GM18873 (cell line): Measurements from ENCODE around the gene RAB11FIP5.

Experiments used
- ATAC-seq: cut with Tn5 transposase; IDR thresholded peaks from one replicate; pipeline ENCODE4 v1.9.1; 2021; ENCODE audit warnings: mild to moderate bottlenecking, moderate library complexity, moderate number of reproducible peaks; ENCODE audit not compliant: unreplicated experiment, low FRiP score

Gene RAB11FIP5

DNA sequence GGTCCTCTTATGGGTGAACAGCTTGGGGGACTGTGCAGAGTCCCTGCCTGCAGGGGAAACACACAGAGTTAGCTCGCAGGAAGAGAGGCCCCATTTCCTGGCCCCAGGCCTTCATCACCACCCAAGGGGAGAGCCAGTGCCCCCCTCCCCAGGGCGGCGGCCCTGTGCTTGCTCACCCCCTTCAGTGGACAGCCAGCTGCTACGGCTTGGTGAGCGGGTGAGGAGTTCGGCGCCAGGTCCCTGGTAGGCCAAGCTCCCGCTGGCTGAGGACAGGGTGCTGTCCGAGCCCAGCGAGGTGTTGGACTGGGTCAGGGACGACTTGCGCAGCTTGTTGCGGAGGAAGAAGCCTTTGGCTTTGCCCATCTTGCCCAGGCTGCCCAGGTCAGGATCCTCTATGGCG, 24.0 kb downstream of the RAB11FIP5 start:
- no peak for ATAC-seq

- ATAC-seq: no peak
Measured at GRCh38 chr2:73088211-73088610, 24.5 kb downstream of the RAB11FIP5 start.

GRCh38 chr2:73087311-73087710, 25.4 kb downstream of the RAB11FIP5 start:
- no peak for ATAC-seq

- peak; percentile 66 for ATAC-seq
Measured at GRCh38 chr2:73085691-73086090, 27.1 kb downstream of the RAB11FIP5 start.

GRCh38 chr2:73084971-73085370, 27.8 kb downstream of the RAB11FIP5 start:
- ATAC-seq: no peak

- ATAC-seq: no peak
Measured at GRCh38 chr2:73083886-73084800, 28.6 kb downstream of the RAB11FIP5 start.

DNA sequence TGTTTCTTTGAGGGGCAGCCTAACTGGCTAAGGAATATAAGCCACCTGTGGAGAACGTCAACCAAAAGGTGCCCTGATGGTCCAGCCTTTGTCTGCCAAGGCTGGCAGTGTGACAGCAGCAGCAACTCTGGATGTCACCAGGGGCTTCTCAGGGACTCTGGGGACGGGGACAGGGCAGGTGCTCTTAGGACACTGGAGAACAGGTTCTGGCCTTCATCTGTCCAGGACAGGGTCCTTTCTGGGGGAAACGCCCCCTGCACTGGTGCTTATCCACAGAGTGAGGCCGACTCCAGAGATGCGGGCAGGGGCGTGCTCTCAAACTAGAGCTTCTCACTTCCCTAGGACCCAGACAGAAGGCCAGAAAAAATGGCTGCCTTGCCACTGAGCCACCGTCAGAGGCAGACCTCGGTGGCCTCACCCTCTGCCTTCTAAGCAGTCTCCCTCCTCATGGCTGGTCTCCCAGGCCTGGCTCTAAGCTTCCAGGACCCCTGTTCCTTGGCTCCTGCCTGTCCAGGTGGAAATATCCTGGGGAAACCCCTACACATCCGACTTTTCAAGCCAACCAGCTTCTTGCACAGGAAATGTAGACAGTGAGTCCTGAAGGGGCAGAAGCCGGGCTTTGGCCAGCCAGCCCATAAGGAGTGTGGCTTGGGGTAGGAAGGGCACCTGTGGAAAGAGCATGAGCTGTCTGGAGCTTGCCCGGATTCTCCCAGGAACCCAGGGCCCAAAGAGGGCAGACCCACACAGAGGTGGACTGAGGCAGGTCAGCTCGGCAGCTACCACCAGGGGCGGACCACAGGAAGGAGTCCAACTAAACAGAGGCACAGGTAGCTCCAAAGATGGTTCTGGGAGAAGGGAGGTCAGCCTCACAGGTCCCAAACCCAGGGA, 30.0 kb downstream of the RAB11FIP5 start:
- ATAC-seq: no peak

- no peak for ATAC-seq
Measured at GRCh38 chr2:73081181-73081671, 31.5 kb downstream of the RAB11FIP5 start.

DNA sequence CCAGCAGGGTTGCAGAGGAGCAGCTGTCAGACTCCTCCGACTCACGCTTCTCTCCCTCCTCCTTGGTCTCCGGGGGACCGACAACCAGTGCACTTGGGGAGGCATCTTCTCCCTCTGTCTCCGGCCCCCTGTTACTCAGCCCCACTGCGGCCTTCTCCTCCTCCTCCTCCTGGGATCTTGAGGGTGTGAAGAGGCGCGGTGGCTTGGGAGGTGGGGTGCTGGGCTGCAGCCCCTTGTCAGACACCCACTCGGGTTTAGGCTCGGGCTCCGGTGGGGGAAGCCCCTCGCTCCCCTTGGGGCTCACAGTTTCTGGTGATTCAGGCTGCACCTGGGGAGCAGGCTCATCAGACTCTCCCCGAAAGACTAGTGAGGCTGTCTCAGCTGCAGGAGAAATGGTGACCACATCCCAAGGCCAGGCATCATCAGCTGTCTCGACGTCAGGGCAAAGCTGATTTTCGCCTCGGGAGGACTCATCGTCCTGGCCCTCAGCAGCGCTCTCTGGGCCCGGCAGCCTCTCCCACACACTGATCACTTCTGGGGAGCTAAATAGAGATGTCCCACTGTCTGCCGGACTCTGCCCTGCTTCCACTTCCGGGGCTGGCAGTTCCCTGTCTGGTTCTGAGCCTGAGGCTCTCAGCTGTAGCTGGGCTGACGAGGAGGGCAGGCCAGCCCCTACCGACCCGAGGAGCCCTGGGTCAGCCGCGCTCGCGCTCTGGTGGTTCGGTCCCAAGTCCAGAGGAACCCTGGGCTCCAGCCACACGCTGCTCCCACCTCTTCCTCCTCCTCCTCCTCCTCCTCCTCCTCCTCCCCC, 32.2 kb downstream of the RAB11FIP5 start:
- ATAC-seq: no peak

DNA sequence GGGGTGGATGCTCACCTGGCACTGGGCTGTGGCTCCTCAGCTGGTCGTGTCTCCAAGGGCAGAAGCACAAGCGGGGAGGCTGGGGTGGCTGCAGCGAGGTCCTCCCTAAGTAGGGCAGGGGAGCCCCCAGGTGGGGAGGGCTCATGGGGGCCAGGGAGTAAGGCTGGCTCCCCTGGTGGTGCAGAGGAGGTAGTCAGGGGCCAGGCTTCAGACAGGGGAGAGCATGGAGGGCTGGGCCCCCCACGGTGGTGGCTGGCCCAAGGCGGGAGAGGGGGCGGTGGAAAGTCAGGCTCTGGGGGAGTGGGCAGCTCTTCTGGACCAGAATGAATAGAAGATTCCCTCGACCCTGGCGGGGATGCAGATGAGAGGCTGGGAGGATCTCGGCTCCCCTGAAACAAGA, 33.1 kb downstream of the RAB11FIP5 start:
- ATAC-seq: no peak

DNA sequence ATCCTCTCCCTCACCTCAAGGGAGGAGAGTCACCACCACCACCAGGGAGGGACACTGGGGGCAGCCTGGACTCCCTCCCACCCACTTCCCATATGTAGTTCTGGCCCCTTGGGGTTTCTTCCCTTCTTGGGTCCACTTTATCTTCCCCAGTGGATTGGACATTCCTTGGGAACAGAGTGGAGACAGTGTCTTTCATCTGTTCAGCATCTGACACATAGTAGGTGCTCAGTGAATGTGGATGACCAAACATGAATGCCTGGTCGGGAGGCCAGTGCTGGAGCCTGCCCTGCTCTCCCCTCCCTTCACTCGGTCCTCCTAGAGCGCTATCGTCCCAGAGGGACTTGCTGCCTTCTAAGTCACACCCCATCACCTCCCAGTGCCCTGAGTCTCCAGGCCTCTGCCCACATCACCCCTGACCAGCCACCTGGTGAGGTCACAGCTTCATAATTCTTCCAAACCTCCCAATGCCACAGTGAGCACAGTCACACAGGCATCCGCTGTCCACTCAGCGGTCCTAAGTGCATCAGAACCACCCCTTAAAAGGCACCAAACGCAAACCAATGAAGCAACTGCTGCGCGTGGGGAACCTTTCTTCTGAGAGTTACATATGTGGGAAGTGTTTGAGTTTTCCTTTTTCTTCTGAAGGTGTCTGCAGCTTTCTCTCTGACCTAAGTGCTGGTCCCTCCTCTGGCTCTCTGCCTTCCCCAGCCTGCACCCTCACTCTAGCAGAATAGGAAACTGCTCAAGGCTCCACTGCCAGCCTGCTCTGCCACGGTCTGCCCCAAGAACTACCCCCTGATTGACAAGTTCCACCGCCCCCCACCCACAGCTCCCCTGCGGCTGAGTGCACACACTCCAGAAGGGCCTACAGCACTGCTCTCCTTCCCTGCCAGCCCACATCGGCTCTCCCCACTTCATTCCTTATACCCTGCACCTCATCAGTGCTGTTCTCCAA, 34.0 kb downstream of the RAB11FIP5 start:
- no peak for ATAC-seq

GRCh38 chr2:73077424-73077795, 35.3 kb downstream of the RAB11FIP5 start:
- no peak for ATAC-seq

DNA sequence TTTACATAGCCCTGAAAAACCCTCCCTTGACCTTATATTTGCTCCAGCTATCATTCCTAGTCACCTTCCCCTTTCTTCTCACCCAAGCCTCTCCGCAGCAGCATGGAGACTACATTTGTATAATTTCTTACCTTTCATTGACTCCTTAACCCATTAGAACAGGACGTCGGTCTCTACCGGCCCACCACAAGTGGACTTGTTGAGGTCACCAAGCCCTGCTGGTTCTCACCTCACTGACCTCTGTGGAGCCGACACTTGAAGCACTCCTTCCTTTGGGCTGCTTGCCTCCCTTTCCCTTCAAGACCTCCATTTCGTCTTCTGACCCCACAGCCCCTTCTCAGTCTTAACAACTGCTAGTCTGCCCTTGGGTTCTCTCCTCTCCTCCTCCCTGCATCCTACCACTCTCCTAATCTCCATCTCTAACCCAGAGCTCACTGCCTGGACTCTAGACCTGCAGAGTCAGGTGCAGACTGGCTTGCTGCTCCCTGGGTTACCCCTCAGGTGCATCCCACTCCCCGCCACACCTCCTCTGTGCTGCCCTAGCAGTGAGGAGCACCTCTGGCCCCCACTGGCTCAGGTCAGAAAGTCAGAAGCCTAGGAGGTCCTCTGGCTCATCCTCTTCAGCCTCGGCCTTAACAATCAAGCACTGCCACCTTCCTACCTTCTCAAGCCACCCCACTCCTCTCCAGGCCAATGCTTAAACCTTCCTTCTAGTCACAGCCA, 35.9 kb downstream of the RAB11FIP5 start:
- ATAC-seq: no peak

DNA sequence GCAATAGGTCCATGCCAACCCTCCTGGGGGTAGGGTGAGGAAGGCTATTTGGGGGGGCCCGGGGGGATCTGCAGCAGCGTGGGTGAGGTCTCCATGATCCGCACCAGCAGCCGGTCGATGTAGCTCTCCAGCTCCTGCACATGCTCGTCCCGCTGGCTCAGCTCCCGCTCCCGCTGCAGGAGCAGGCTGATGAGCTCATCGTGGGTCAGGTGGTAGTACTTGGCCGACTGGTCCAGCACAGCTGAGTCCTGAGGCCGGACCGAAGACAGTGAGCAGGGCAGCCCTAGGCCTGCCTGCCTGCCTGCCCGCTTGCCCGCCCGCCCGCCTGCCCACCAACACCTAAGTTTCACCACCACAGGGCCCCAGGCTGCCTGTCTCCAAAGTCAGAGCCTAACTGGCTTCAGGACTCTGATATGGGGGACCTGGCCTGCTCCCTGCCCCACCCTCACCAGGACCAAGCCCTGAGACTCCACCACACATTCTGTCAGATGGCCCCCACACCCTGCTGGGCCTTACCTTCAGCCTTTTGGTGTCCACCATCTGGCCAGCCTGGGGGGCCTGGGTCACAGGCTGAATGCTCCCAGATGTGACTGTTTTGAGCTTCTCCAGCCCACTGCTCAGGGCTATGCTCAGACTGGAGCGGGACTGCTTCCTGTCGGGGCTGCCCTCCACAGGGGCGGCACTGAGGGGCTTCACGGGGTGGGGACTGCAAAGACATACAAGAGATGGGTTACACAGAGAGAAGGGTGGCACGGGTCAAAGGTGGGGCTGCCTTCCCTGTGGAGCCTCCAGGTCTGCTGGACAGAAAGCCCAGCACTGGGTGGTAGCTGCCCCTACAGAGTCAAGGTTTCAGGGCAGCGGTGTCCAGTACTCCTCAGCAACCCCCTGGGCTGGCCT, 37.0 kb downstream of the RAB11FIP5 start:
- no peak for ATAC-seq

DNA sequence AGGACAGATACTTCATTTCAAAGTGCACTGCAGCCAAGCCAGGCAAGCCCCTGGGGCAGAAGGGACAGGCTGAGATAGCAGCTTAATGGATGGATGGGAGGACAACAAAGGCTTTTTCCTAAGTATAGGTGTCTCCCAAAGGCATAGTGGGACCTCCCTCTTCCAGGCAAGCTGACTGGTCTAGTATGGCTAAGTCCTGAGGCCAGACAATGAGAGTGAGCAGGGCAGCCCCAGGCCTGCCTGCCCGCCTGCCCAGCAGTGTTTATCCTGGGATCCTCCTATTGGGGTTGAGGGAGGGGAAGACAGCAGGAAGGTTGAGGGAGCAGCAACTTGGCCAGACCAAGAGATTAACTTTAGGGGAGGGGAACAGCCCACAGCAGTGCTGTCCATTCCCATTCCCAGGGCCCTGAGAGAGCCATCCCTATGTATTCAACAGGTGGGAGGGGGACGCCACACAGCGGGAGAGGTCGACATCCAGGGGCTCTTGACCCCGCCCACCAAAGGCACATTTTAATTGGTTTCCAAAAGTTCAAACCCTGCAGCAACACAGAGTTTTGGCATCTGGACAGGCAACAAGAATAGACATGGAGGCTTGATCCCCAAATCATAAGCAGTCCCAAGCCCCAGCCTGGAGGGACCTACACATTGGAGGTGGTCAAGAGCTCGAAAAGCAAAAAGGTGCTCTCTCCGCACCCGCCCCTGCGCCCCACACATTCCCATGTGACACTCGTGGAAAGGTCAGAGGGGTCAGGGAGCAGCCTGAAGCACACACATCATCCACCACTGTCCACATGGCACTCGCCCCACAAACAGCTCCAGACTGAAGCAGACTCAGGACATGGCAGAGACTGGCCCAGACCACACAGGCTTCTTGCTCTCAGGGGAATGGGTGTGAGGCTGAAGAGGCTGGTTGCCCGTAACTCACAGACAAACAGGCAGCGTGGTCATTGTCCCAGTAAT, 38.4 kb downstream of the RAB11FIP5 start:
- no peak for ATAC-seq

DNA sequence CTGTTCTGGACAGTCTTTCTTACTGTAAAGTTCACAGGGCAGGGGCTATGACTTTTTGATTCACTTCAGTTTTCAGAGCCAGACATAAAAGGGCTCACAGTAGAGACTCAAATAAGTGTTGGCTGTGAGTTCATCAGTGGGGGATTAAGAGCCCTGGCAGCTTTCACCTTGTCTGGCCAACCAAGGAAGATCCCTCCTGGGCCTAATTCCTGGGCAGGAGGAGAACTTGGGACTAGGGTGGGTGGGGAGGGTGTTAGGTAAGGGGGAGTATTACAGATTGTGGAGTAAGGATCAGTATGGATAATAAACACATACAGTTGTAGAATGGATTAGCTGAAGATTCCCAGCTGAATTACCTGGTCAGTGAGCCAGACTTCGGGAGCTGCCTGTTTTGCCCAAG, 40.3 kb downstream of the RAB11FIP5 start:
- no peak for ATAC-seq

DNA sequence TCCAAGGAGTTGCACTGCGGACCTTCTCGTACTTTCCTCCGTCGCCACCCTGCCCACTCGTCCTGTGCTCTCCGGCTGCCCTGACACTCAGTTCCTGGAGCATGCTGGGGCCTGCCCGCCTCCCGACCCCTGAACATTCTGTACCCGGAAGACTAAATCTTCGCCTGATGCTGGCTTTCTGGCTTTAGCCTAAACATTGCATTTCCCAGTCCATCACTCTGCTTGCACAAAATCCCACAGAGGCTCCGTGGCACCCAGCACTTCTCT, 40.7 kb downstream of the RAB11FIP5 start:
- ATAC-seq: no peak
